NCI-H2227 treated with DMSO at 0.1 percent for 48 hours (cell line): ENCODE data around the gene UNC45A.
"Not testable (repeated sequence)": the region's sequence is repeated elsewhere in the genome, so short reads cannot be mapped to it uniquely, and the experiment has no call there.

Experiments used
- DNase-seq: peaks from one replicate; lab custom pipeline; 2025; lab: John Stamatoyannopoulos, UW

Gene UNC45A

DNA sequence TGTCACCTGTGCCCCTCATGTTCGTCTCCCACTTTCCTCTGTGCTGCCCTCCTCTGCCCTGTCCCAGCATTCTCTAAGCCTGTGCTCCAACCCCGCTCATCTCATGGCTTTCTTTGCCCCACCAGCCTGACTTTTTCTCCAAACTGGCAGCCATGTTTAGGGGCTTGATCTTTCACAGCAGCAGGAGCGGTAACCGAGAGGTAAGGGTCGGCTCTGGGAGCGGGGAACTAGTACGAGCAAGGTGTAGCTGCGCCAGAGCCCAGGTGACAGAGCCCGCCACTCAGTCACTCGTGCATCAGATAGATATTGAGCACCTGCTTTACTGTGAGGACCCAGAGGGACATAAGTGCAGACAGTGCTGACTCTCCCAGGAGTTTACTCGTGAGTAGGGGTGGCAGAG lies 18.6 kb upstream of the UNC45A start:
- DNase-seq: no peak

DNA sequence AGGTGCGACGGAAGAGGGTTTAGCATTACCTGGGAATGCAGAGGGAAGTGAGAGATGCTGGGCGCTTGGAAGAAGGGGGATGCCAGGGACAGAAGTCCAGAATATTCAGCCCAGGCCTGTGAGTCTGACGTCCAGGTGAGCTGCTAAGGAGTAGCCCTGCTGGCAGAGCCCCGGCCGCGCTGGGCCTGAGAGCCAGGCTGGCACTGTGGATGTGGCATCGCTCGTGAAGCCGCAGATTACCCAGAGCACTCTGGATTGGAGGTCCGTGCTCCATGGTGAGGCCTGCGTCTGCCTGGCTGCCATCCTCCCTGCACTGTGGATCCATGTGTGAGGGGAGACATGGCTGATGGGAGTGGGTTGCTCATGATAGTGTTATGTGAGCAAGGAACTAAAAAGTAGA lies 17.5 kb upstream of the UNC45A start:
- no peak for DNase-seq

DNA sequence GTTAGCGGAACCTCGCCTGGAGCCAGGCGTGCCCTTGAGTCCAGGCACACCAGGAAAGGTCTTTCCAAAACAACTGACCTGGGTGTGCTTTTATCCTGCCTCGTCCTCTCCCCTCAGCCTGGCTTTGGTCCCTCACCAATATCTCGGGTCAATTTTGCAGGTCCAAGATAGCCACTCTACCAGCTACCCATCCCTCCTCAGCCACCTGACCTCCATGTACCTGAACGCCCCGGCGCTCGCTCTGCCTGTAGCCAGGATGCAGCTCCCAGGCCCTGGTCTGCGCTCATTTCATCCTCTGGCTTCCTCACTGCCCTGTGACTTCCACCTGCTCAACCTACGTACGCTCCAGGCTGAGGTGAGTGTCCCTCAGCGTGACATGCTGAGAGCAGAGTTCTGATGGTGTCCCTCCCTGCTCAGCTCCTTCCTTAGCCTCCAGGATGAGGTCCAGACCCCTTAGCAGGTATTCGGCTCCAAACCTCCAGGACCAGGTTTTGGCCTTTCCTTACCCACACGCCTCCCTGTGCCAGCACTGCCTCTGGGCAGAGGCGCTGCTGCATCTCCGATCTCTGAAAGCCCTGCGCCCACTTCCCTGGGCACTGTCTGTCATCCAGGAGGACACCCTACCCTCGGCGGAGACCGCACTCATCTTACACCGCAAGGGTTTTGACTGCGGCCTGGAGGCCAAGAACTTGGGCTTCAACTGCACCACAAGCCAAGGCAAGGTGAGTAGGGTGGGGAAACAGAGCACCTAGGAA lies 16.9 kb upstream of the UNC45A start:
- no peak for DNase-seq

DNA sequence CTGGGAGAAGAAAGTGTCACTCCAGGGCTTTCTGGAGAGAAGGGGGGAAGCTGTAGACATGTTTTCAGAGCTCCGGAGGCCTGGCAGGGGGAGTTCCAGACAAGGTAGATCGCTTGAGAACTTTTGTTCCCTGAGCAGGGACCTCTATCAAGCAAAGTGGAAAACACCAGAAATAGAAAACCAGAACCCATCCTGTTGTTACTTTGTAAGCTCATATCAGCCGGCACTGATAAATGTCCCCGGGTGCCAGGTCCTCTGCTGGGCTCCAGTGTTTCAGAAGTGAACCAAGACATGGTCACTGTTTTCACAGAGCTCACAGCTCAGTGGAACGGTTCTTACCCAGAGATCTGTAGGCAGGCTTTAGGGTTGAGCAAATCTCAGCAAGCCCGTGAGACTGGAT lies 16.2 kb upstream of the UNC45A start:
- no peak for DNase-seq

DNA sequence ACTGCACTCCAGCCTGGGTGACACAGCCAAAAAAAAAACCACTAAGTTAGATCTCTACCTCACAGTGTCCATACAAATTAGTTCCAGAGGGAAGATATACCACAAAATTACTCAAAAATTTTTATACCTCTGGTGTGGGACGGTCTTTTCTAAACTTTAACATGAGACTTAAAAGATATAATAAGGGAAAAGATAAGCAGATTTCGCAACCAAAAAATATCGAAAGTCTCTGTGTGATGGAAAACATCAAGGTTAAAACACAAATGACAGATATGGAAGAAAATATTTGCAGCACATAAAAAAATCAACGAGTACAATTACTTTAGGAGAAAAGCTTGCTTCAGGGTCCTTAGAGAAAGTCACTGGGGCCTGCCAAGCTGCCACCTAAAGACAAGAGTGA lies 13.2 kb upstream of the UNC45A start:
- no peak for DNase-seq

DNA sequence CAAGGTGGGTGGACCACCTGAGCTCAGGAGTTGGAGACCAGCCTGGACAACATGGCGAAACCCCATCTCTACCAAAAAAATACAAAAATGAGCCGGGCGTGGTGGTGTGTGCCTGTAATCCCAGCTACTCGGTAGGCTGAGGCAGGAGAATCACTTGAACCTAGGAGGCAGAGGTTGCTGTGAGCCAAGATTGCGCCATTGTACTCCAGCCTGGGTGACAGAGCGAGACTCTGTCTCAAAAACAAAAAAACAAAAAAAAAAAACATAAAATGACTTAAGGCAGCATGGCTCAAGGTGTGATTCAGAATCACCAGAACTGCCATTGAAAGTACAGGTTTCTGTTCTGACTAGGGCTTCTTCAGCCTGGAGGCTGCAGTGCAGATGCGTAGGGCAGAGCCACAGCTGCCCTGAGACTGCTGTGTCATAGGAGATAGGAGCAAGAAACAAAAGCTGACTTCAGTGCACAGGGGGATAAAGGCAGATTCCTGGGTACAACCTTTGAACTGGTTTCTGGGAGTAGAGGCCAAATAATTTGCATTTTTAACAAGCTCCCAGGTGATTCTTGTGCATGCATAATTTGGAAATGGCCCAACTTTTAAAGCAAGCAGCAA lies 12.3 kb upstream of the UNC45A start:
- not testable (repeated sequence) for DNase-seq

DNA sequence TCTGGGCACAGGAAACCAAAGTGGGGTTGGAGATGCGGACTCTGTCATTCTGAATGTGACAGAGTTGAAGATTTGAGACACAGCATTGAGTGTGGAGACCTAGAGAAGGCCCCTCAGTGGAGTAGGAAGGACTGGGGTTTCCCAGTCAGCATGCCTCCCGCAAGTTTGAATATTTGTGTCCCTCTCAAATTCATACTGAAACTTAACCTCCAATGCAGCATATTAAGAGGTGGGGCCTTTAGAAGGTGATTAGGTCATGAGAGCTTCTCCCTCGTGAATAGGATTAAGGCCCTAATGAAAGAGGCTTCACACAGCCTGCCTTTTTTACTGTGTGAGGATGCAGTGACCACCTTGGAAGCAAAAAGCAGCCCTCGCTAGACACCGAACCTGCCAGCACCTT lies 10.7 kb upstream of the UNC45A start:
- DNase-seq: no peak

DNA sequence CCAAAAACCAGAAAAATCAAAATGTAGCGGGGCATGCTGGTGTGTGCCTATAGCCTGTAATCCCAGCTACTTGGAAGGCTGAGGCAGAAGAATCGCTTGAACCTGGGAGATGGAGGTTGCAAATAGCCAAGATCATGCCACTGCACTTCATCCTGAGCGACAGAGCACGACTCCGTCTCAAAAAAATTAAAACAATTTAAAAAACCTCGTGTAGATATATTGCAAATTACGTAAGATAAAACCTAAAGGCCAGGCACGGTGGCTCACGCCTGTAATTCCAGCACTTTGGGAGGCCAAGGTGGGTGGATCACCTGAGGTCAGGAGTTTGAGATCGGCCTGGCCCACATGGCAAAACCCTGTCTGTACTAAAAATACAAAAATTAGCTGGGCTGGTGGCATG lies 8.3 kb upstream of the UNC45A start:
- DNase-seq: not testable (repeated sequence)

DNA sequence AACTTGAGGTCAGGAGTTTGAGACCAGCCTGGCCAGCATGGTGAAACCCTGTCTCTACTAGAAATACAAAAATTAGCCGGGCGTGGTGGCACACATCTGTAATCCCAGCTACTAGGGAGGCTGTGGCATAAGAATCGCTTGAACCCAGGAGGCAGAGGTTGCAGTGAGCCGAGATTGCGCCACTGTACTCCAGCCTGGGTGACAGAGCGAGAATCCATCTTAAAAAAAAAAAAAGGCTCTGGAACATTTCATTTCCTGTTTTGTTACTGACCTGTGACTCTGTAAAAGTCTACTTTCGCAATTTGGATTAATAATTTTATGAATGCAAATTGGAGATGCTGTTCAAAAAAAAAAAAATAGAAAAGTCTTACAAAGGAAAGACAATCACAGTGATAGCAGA lies 7.0 kb upstream of the UNC45A start:
- DNase-seq: not testable (repeated sequence)

DNA sequence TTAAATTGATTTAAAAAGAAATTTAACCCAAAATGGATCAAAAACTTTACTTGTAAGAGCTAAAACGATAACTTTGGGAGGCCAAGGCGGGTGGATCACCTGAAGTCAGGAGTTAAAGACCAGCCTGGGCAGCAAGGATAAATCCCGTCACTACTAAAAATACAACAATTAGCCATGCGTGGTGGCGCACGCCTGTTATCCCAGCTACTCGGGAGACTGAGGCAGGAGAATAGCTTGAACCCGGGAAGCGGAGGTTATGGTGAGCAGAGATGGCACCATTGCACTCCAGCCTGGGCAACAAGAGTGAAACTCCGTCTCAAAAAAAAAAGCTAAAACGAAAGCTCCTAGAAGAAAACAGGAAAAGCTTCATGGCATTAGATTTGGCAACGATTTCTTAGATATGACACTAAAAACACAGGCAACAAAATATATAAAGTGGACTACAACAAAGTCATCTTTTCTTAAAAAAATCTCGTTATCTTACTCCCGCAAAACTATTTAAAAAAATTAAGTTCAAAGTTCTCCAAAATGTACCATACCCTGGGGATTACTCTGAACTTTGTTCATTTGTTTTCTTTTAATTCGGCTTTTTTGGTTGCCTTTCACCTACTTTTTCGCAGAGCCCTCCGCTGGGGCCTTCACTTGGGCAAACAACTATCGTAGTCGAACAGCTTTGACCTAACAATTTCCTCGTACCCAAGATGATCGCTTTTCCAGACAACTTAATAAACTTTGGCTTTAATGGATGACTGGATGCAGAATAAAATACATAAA lies 5.7 kb upstream of the UNC45A start:
- no peak for DNase-seq

DNA sequence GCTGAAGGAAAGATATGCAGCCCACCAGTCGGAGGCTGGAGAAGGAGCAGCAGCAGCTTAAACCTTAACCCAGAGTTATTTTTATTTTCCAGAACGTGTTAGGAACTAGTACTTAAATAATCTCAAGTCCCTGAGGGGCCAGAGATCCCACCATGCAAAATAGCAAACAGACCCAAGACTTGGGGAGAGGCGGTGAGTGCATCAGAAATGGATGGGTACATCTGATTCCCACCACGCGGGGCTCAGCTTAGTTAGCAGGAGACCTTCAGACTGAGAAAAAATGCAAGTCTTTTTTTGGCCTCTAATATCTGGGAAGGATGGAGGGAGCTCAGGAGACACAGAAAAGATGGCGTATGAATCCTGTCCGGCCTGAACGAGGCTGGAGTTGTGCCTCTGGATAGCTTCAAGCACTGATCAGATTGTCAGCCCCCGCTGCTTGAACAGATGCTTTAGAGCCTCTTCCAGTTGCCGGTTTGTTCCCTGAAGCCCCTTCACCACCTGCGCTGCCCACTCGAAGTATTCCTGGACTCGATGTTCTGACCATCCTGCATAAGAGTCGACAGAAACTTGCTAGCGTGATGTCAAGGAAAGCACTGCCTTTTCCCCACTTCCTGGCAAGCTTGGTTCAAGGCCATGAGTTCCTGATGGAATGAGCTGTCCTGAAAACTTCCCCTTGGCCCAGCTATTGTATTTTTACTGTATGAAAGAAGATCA lies 4.1 kb upstream of the UNC45A start:
- DNase-seq: no peak

DNA sequence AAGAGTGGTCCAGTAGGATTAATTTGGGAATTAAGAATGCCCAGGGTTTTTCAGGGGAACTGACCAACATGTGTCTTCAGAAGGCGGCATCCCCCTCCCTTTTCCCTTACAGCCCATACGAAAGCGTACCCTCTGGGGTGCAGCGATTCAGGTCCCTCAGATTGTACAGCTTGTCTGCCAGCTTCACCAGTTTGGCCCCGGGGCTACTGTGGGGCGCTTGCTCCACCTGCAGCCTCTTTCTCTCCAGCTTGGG lies 3.6 kb upstream of the UNC45A start:
- DNase-seq: no peak

DNA sequence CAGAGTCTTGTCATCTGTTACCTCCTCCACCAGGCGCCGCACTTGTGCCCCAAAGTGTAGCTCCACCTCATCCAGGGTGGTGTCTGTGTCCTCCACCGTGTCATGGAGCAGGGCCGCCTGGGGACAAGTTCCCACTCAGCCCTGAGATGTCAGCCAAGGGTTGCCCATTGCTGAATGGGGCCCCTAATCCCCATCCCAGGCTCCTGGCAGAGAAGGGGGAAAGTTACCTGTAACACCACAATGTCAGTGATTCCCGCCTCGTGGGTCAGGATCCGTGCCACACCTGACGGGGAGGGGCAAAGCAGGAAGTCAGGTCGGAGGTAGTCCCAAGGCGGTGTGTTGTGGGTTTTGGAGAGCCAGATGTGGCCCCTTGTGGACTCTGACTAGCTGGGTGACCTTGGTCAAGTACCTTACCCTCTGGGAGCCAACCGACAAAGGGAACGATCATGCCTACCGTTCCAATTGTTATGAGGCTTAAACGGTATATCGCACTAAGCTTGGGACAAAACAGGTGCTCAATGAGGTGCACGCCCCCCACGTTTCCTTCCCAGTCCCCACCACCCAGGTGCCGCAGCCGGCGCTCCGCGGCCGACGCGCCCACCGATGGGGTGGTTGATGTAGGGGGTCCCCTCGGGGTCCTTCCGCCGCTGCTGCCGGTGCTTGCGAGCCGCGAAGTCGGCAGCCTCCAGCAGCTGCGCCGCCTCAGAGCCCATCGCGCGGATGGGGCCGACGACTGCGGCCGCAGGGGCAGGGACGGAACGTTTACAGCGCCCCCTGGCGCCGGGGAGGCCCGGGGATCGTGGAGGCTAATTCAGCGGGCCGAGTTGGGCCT lies 3.0 kb upstream of the UNC45A start, which contains the start of gene HDDC3:
HDDC3 (minus strand) TSS at position 722 of the 832 bp plus-strand sequence; CDS start at position 713, 9 bp downstream.
- peak; percentile 47 for DNase-seq

DNA sequence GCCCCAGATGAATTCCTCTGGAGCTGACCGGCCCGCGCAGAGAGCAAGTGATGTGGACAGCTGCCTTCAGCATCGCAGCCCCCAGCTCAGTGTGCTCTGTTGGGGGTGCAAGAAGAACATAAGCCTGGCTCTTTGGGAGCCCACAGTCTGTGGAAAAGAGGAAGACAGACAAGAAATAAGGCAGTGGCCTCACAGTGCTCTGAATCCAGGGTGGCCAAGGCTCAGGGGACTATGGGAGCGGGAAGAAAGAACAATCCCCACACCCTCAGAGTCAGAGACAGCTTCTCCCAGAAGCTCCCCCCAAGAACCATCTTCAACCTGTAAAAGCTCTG lies 2.5 kb upstream of the UNC45A start:
- no peak for DNase-seq

DNA sequence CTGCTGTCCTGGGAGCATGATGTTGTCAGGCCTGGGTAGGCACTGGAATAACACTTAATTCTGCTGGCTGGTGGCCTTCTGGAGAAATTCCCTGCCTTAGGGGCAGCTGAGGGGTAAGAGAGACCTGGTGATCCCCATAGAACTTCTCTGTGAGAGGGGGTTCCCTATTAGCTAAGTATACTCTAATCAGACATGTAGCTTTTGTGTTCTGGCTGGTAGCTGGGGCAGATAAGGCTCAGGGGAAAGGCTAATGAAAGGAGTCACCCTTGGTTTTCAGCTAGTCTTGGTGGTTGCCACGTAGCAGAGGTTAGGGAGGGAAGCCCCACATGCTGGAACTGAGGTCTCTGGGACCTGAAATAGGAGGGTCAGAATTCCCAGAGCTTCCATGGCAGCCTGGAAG lies 1.8 kb upstream of the UNC45A start:
- no peak for DNase-seq

DNA sequence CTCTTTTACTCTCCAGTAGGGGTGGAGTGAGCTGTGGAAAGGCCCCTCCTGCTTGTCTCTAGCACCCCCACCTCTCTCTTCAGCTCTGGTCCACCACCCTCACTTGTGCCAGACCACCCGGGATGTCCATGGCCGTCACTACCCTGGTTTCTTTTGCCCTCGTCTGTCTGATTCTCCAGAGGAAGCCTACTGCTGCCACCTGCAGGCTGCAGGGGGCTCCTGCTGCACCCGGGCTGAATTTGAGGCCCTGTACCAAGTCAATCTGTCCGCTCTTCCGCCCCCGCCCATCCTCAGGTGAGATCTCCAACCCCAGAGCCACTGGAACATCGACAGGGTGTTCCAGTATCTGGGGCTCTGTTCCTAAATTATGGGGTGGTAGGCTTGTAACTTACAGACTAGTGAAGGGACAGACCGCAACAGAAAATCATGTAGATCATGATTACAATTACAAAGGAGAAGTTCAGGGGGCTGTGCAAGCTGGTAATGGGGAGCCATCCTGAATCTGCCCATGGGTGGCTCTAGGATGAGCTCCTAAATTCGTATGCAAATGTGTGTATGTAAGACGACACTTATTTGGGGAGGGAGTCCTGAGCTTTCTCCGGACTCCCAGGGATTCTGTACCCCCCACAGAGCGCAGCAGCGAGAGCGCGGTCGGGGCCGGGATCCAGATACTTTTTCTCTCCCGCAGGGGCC lies 683 bp upstream of the UNC45A start:
- DNase-seq: peak; percentile 43

DNA sequence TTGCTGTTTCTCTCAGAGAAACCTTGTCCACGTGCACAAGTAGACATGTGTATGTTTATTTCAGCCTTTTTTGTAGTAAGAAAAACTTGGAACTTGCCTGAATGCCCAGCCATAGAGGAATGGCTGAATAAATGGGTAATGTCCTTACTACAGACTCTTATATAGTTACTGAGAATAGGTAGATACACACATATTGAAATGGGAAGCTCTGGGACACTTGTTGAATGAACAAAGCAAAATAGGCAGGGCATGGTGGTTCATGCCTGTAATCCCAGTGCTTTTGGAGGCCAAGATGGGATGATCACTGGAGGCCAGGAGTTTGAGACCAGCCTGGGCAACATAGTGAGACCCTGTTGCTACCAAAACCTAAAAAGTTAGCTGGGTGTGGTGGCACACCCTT lies 1.7 kb downstream of the UNC45A start:
- DNase-seq: no peak

DNA sequence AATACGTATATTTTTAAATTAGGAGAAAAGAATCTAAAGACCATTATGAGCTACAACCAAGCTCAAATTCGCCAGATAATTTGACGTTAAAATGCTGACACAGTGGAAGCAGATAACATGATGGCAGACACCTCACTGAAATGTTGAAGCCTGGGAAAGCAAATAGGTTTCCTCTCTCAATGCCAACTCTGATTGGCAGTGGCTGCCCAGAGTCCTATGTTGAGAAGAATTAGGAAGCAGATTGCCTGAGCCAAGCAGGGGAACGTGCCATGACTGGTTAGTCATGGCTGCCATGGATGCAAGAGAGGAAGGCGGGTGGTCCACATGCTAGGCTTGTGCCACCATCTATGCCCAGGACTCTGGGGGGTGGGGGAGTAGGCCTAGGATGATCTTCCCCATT lies 3.2 kb downstream of the UNC45A start:
- no peak for DNase-seq

DNA sequence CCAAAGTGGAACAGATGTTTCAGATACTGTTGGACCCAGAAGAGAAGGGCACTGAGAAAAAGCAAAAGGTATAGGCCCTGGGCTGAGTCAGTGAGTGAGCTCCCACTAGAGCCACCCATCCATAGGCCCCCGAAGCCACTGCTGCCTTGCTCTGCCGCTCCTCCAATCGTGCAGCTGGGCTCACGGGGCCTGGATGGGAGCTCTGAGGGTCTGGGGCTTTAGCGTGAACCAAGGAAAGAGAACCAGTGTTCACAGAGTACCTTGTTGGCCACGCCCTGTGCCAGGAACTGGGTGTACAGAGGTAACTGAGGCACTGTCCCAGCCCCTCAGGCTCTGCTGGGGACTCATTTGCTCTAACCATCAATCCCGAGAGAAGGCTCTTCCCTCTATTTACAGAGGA lies 4.7 kb downstream of the UNC45A start:
- no peak for DNase-seq

DNA sequence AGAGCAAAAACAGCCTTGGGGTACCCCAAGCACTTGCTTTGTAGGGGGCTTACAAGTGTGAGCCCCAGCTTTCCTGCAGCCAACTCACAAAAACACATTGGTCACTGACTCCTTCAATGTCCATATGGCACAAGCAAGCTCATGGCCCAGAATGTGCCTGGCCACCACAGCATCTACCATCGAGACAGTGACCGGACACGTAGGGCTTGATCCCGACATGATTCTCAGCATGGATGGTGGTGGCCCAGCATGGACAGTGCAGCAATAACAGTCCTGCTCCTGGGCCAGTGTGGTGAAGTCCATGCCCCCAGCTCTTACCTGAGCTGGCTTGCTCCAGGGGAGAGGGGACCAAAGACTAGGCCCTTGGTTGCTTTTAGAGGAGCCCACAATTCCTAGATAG lies 6.0 kb downstream of the UNC45A start:
- DNase-seq: no peak

DNA sequence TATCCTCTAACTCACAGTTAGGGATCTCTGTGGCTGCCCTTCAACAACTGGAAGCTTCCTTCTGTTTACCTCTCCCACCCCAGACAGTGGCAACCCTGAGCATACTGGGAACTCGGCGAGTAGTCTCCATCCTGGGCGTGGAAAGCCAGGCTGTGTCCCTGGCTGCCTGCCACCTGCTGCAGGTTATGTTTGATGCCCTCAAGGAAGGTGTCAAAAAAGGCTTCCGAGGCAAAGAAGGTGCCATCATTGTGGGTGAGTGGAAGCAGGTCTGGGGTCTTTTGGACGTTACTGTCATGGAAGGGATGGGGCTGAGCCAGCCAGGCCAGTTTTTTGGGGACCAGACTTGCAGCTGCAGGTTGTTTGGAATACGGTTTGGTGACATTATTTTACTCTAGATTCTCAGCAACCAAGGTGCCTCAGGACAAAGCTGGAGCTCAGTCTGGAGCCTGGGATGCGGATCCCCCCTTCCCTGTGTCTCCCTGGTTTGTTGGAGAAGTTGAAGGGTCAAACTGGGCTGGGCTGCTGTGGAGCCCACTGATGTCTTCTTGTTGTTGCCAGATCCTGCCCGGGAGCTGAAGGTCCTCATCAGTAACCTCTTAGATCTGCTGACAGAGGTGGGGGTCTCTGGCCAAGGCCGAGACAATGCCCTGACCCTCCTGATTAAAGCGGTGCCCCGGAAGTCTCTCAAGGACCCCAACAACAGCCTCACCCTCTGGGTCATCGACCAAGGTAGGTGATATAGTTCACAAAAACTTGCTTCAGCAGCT lies 7.5 kb downstream of the UNC45A start:
- no peak for DNase-seq
